Gastrocnemius medialis (tissue), 4 donors: ENCODE results near the gene APEX2. TPM values are rescaled to one million over a fixed set of nuclear protein-coding genes. Genes with fewer than 3 reads are reported as not detected.
A peak's percentile ranks its signal among the peaks of the same experiment; 100 is the strongest.

Source experiments
- ATAC-seq, 2 donors: fragments of 150-250 bp; one replicate each; pipeline ENCODE4 v1.9.1; 2016
- DNase-seq, 2 donors: peaks; one replicate each; pipeline ENCODE4 v3.0.0-alpha.2; 2019
- H3K27ac ChIP-seq, 4 donors: fragments of 200-600 bp; sonication (generic); 1 replicate in 1 of 4; 2 replicates in 3 of 4; pipeline ENCODE4 v1.5.1; 2016 to 2018; ENCODE audit warnings: mild to moderate bottlenecking in 2 of 4, moderate library complexity in 1 of 4
- H3K27me3 ChIP-seq, 3 donors: fragments of 200-600 bp; sonication (generic) in 2 of 3; 1 replicate in 1 of 3; 2 replicates in 2 of 3; pipeline versions ENCODE4 v1.5.1 to v1.6.0; 2016 to 2019; ENCODE audit warnings: mild to moderate bottlenecking in 1 of 3, moderate library complexity in 1 of 3
- H3K36me3 ChIP-seq, 2 donors: fragments of 200-600 bp; sonication (generic) in 1 of 2; one replicate each; pipeline ENCODE4 v1.5.1; 2017 to 2018
- H3K4me1 ChIP-seq, 2 donors: fragments of 200-600 bp; sonication (generic) in 1 of 2; one replicate each; pipeline ENCODE4 v1.5.1; 2016 to 2017; ENCODE audit warnings: mild to moderate bottlenecking in 2 of 2
- H3K4me3 ChIP-seq, 4 donors: fragments of 200-600 bp; sonication (generic) in 3 of 4; 1 replicate in 1 of 4; 2 replicates in 3 of 4; pipeline ENCODE4 v1.5.1; 2016 to 2019; ENCODE audit warnings: mild to moderate bottlenecking in 2 of 4
- H3K9me3 ChIP-seq, 3 donors: fragments of 200-600 bp; sonication (generic) in 2 of 3; 1 replicate in 1 of 3; 2 replicates in 2 of 3; pipeline ENCODE4 v1.5.1; 2016 to 2019
- CTCF ChIP-seq, 5 experiments: fragments of 450-650 bp in 3 of 5; fragments of 200-600 bp in 2 of 5; sonication (generic) in 2 of 5; IDR thresholded peaks in 4 of 5; conservative IDR thresholded peaks in 1 of 5; 1 replicate in 4 of 5; 2 replicates in 1 of 5; pipeline ENCODE4 v1.5.1; 2016 to 2019; ENCODE audit warnings: antibody characterized with exemption in 5 of 5, mild to moderate bottlenecking in 3 of 5, moderate library complexity in 3 of 5
- POLR2A ChIP-seq, 2 donors: fragments of 450-650 bp; IDR thresholded peaks; one replicate each; pipeline ENCODE4 v1.6.1; 2017; ENCODE audit warnings: antibody characterized with exemption in 2 of 2, mild to moderate bottlenecking in 2 of 2, moderate library complexity in 2 of 2
- in situ Hi-C, 4 donors: fragments of 200-750 bp; cut with MboI; loops; one replicate each; pipeline versions ENCODE4 v1.15.0 to v1.8.0; 2017; ENCODE audit warnings: low sequenced_read_pairs in 4 of 4
- intact Hi-C: fragments of 100-400 bp; cut with DNase I; formaldehyde crosslinking; loops from one replicate; pipeline ENCODE4 v1.15.1; 2023; ENCODE audit warnings: low total_unique reads
- total RNA-seq, 4 donors: library from RNA; depleted of rRNA; stranded (reverse); fragments of >200 nt; gene quantifications; one replicate each; pipeline versions ENCODE4 v1.1.0 to v1.2.3, GENCODE V29; 2016

The APEX2 gene
- total RNA-seq, 4 donors from 2014 or later = 8.3 to 17.2 (median 8.8) TPM

GRCh38 chrX:55008571-55009358 is 8.6 kb downstream of the APEX2 start:
- Histone ChIP-seq H3K27me3 (no peaks in the 10 kb centered on the region), H3K36me3 (peaks cover 0 to 14% of the 10 kb centered on the region in 2 donors), H3K4me3 (no peak overlapping the region), H3K4me1 (peaks cover 0 to 5% of the 10 kb centered on the region in 2 donors), H3K9me3 (no peaks in the 10 kb centered on the region), H3K27ac (peak overlapping the region; percentile 69 to 75 (median 72))
- ATAC-seq = peak; percentile 87 to 89
- in situ Hi-C loops (loop anchor here in 1 of 4 donors (25.0 kb wide), 1 partner anchor 371 kb away; no protein-coding TSS in a partner anchor), intact Hi-C loops (no loop called here)
- peak; percentile 24 to 65 for DNase-seq
- TF ChIP-seq POLR2A (IDR thresholded peaks at IDR 0.05) (no peak), CTCF (IDR thresholded peaks at IDR 0.05 in 4 of 5, conservative IDR thresholded peaks at IDR 0.05 in 1 of 5) (no peak)

- ATAC-seq = no peak
- Histone ChIP-seq H3K27ac (no peak overlapping the region), H3K27me3 (no peaks in the 10 kb centered on the region), H3K4me3 (no peak overlapping the region), H3K9me3 (no peaks in the 10 kb centered on the region), H3K36me3 (peaks cover 0 to 4% of the 10 kb centered on the region in 2 donors), H3K4me1 (peaks cover 0 to 5% of the 10 kb centered on the region in 2 donors)
- in situ Hi-C loops (loop anchor here in 1 of 4 donors (25.0 kb wide), 1 partner anchor 374 kb away; no protein-coding TSS in a partner anchor), intact Hi-C loops (no loop called here)
- DNase-seq = no peak
- no peak for TF ChIP-seq CTCF (IDR thresholded peaks at IDR 0.05 in 4 of 5, conservative IDR thresholded peaks at IDR 0.05 in 1 of 5)
- no peak for TF ChIP-seq POLR2A (IDR thresholded peaks at IDR 0.05)
These were observed 11.1 kb downstream of the APEX2 start for GRCh38 chrX:55011294-55011693.

GRCh38 chrX:55014897-55015299 is 14.7 kb downstream of the APEX2 start:
- Histone ChIP-seq H3K27ac (no peak overlapping the region), H3K4me3 (no peak overlapping the region), H3K9me3 (no peaks in the 10 kb centered on the region), H3K27me3 (no peaks in the 10 kb centered on the region), H3K4me1 (no peaks in the 10 kb centered on the region), H3K36me3 (no peaks in the 10 kb centered on the region)
- no peak for DNase-seq
- ATAC-seq = no peak
- intact Hi-C loops (no loop called here), in situ Hi-C loops (loop anchor here in 1 of 4 donors (25.0 kb wide), 1 partner anchor 378 kb away; no protein-coding TSS in a partner anchor)
- TF ChIP-seq CTCF (IDR thresholded peaks at IDR 0.05 in 4 of 5, conservative IDR thresholded peaks at IDR 0.05 in 1 of 5) (no peak), POLR2A (IDR thresholded peaks at IDR 0.05) (no peak)

- TF ChIP-seq POLR2A (IDR thresholded peaks at IDR 0.05) (no peak), CTCF (IDR thresholded peaks at IDR 0.05 in 4 of 5, conservative IDR thresholded peaks at IDR 0.05 in 1 of 5) (no peak)
- in situ Hi-C loops = no loop called here
- no peaks in the 10 kb centered on the region for H3K9me3 ChIP-seq
- no peak overlapping the region for H3K4me3 ChIP-seq
- H3K27me3 ChIP-seq = no peaks in the 10 kb centered on the region
- DNase-seq = no peak
- no peaks in the 10 kb centered on the region for H3K36me3 ChIP-seq
- ATAC-seq = no peak
- H3K4me1 ChIP-seq = no peaks in the 10 kb centered on the region
- intact Hi-C loops = no loop called here
- H3K27ac ChIP-seq = no peak overlapping the region
These were observed 26.0 kb downstream of the APEX2 start for GRCh38 chrX:55026143-55026542.
